H1 (cell line): ENCODE measurements around the gene ALKBH3. TPM values are rescaled to one million over a fixed set of nuclear protein-coding genes. Genes with fewer than 3 reads are reported as not detected.

Experiments
- CTCF ChIA-PET: fragments of 300-600 bp; sonication (Branson Sonifier 250); formaldehyde crosslinking; loops from one replicate; lab custom pipeline; 2021; ENCODE audit not compliant: partially characterized antibody; lab: Charles Lee
- POLR2A ChIA-PET: fragments of 300-600 bp; sonication (Branson Sonifier 250); formaldehyde crosslinking; loops from one replicate; lab custom pipeline; 2021; ENCODE audit warnings: inconsistent platforms; ENCODE audit not compliant: partially characterized antibody; lab: Charles Lee
- DNase-seq, 2 experiments: peaks; one replicate each; pipeline versions ENCODE4 v3.0.0 to v3.0.0-alpha.2; 2010 to 2022; ENCODE audit warnings: low spot score in 2 of 2, low read depth in 1 of 2, mixed read lengths in 1 of 2
- FAIRE-seq: peaks from 2 replicates; lab custom pipeline; 2011; peaks lifted over from hg19 to GRCh38; lab: Jason Lieb, UNC
- H2AFZ ChIP-seq: 2 replicates; pipeline ENCODE4 v1.8.1; 2012; ENCODE audit warnings: low read length, inconsistent platforms
- H2AK5ac ChIP-seq: 2 replicates; pipeline ENCODE4 v1.6.1; 2013; ENCODE audit warnings: low read depth, low read length
- H2BK120ac ChIP-seq: replicated peaks from 2 replicates; pipeline ENCODE3; 2013; ENCODE audit warnings: low read depth, low read length, inconsistent platforms
- H2BK12ac ChIP-seq: 2 replicates; pipeline ENCODE4 v1.6.1; 2013; ENCODE audit warnings: low read depth, low read length
- H2BK15ac ChIP-seq: 2 replicates; pipeline ENCODE4 v1.6.1; 2013; ENCODE audit warnings: low read length
- H2BK20ac ChIP-seq: 2 replicates; pipeline ENCODE4 v1.6.1; 2013; ENCODE audit warnings: low read length
- H2BK5ac ChIP-seq: 2 replicates; pipeline ENCODE4 v1.6.1; 2013; ENCODE audit warnings: low read depth, low read length
- H3K14ac ChIP-seq: 2 replicates; pipeline ENCODE4 v1.6.1; 2013; ENCODE audit warnings: inconsistent platforms; ENCODE audit not compliant: insufficient read length
- H3K18ac ChIP-seq: 2 replicates; pipeline ENCODE4 v1.6.1; 2013; ENCODE audit warnings: low read length; ENCODE audit errors: extremely low read depth
- H3K23ac ChIP-seq: 2 replicates; pipeline ENCODE4 v1.6.1; 2013; ENCODE audit warnings: inconsistent platforms; ENCODE audit not compliant: insufficient read length
- H3K23me2 ChIP-seq: 2 replicates; pipeline ENCODE4 v1.6.1; 2013; ENCODE audit warnings: low read depth, low read length
- H3K27ac ChIP-seq: 2 replicates; pipeline ENCODE4 v1.6.1; 2011; ENCODE audit warnings: low read depth, low read length, inconsistent platforms
- H3K27me3 ChIP-seq, 4 experiments: replicated peaks in 1 of 4; 1 replicate in 1 of 4; 2 replicates in 3 of 4; pipeline versions ENCODE4 v1.6.1 to v1.8.1; 2011 to 2013; ENCODE audit warnings: low read length in 3 of 4, mild to moderate bottlenecking in 3 of 4, inconsistent platforms in 2 of 4, mixed read lengths in 2 of 4, moderate library complexity in 1 of 4; ENCODE audit not compliant: control insufficient read depth in 3 of 4, insufficient read depth in 3 of 4; ENCODE audit errors: extremely low read depth in 1 of 4
- H3K36me3 ChIP-seq, 4 experiments: 2 replicates each; pipeline versions ENCODE4 v1.6.1 to v1.8.1; 2011 to 2013; ENCODE audit warnings: mild to moderate bottlenecking in 4 of 4, low read length in 3 of 4, moderate library complexity in 2 of 4, control low read depth in 1 of 4, inconsistent platforms in 1 of 4; ENCODE audit not compliant: insufficient read depth in 4 of 4, control insufficient read depth in 2 of 4
- H3K4ac ChIP-seq: replicated peaks from 2 replicates; pipeline ENCODE3; 2013; ENCODE audit warnings: low read length, low read depth, mixed read lengths, inconsistent platforms; ENCODE audit not compliant: insufficient read length
- H3K4me1 ChIP-seq, 4 experiments: replicated peaks in 1 of 4; 1 replicate in 1 of 4; 2 replicates in 3 of 4; pipeline versions ENCODE4 v1.6.1 to v1.8.1; 2011 to 2013; ENCODE audit warnings: low read length in 3 of 4, inconsistent platforms in 2 of 4, mixed read lengths in 1 of 4; ENCODE audit not compliant: insufficient read depth in 4 of 4, control insufficient read depth in 3 of 4
- H3K4me2 ChIP-seq, 2 experiments: 2 replicates each; pipeline versions ENCODE4 v1.6.1 to v1.8.1; 2011 to 2013; ENCODE audit warnings: low read depth in 2 of 2, low read length in 2 of 2, control low read depth in 1 of 2, inconsistent platforms in 1 of 2, mild to moderate bottlenecking in 1 of 2; ENCODE audit not compliant: insufficient read depth in 1 of 2
- H3K4me3 ChIP-seq, 4 experiments: fragments of 200-600, 300-600 bp in 1 of 4; sonication (generic), shearing (Covaris generic), sonication (Bioruptor Twin) in 1 of 4; 2 replicates each; pipeline versions ENCODE4 v1.5.1 to v1.8.1; 2011 to 2016; ENCODE audit warnings: low read length in 4 of 4, low read depth in 3 of 4, control low read depth in 2 of 4, inconsistent platforms in 2 of 4, mild to moderate bottlenecking in 2 of 4, mixed read lengths in 1 of 4, moderate library complexity in 1 of 4; ENCODE audit not compliant: insufficient read depth in 2 of 4; ENCODE audit errors: extremely low read depth in 1 of 4
- H3K56ac ChIP-seq: replicated peaks from 2 replicates; pipeline ENCODE3; 2013; ENCODE audit warnings: low read depth, mild to moderate bottlenecking, mixed read lengths, low read length, inconsistent platforms; ENCODE audit not compliant: insufficient read length
- H3K79me1 ChIP-seq: 2 replicates; pipeline ENCODE4 v1.6.1; 2013; ENCODE audit warnings: low read depth, low read length, control low read depth
- H3K79me2 ChIP-seq, 2 experiments: 2 replicates each; pipeline versions ENCODE4 v1.6.1 to v1.8.1; 2012 to 2013; ENCODE audit warnings: low read length in 2 of 2, mild to moderate bottlenecking in 2 of 2, inconsistent platforms in 1 of 2; ENCODE audit not compliant: insufficient read depth in 2 of 2, control insufficient read depth in 1 of 2
- H3K9ac ChIP-seq, 4 experiments: replicated peaks in 1 of 4; 1 replicate in 1 of 4; 2 replicates in 3 of 4; pipeline versions ENCODE4 v1.6.1 to v1.8.1; 2011 to 2013; ENCODE audit warnings: low read depth in 3 of 4, low read length in 3 of 4, control low read depth in 2 of 4, mild to moderate bottlenecking in 2 of 4, moderate library complexity in 2 of 4, inconsistent platforms in 1 of 4; ENCODE audit errors: extremely low read depth in 1 of 4
- H3K9me3 ChIP-seq, 2 experiments: 2 replicates each; pipeline versions ENCODE4 v1.6.1 to v1.8.1; 2012 to 2013; ENCODE audit warnings: mild to moderate bottlenecking in 2 of 2, moderate library complexity in 2 of 2, control low read depth in 1 of 2, inconsistent platforms in 1 of 2, low read depth in 1 of 2, low read length in 1 of 2, mixed read lengths in 1 of 2; ENCODE audit not compliant: insufficient read depth in 2 of 2
- H4K20me1 ChIP-seq, 2 experiments: replicated peaks in 1 of 2; 2 replicates each; pipeline versions ENCODE3 to v1.8.1; 2011 to 2013; ENCODE audit warnings: inconsistent platforms in 2 of 2, low read length in 2 of 2, mild to moderate bottlenecking in 1 of 2; ENCODE audit not compliant: insufficient read depth in 2 of 2, control insufficient read depth in 1 of 2
- H4K5ac ChIP-seq: 2 replicates; pipeline ENCODE4 v1.6.1; 2013; ENCODE audit warnings: low read length, low read depth, mixed read lengths, inconsistent platforms; ENCODE audit not compliant: insufficient read length
- H4K8ac ChIP-seq: 2 replicates; pipeline ENCODE4 v1.8.0; 2013; ENCODE audit warnings: mild to moderate bottlenecking, moderate library complexity, low read length, inconsistent platforms; ENCODE audit not compliant: insufficient read depth; ENCODE audit errors: extremely low read depth
- H4K91ac ChIP-seq: replicated peaks from 2 replicates; pipeline ENCODE3; 2013; ENCODE audit warnings: low read length, mixed read lengths, inconsistent platforms; ENCODE audit not compliant: insufficient read length
- ATF2 ChIP-seq: IDR thresholded peaks from 2 replicates; pipeline ENCODE4 v1.6.1; 2012; ENCODE audit warnings: low read length, inconsistent platforms
- CHD1 ChIP-seq: IDR thresholded peaks from 2 replicates; pipeline ENCODE4 v1.6.1; 2012; ENCODE audit warnings: low read depth, low read length, improper control_type of control experiment
- CREB1 ChIP-seq: IDR thresholded peaks from 2 replicates; pipeline ENCODE4 v1.6.1; 2012; ENCODE audit warnings: inconsistent platforms
- FOSL1 ChIP-seq: IDR thresholded peaks from 2 replicates; pipeline ENCODE4 v1.6.1; 2011; ENCODE audit warnings: mild to moderate bottlenecking, low read depth, low read length, moderate library complexity; ENCODE audit not compliant: insufficient read depth
- PHF8 ChIP-seq: fragments of 200-600 bp; sonication (generic); conservative IDR thresholded peaks from 2 replicates; pipeline ENCODE4 v1.7.1; 2012; ENCODE audit warnings: low read depth, mild to moderate bottlenecking, inconsistent platforms, low read length, moderate library complexity
- POU5F1 ChIP-seq: IDR thresholded peaks from 2 replicates; pipeline ENCODE4 v1.6.1; 2011; ENCODE audit warnings: low read depth, mild to moderate bottlenecking, low read length, moderate library complexity
- RBBP5 ChIP-seq: IDR thresholded peaks from 2 replicates; pipeline ENCODE4 v1.7.1; 2012; ENCODE audit warnings: low read depth, mild to moderate bottlenecking, inconsistent platforms, low read length, moderate library complexity, borderline replicate concordance
- SAP30 ChIP-seq: fragments of 300-600 bp; sonication (generic); IDR thresholded peaks from 2 replicates; pipeline ENCODE4 v1.7.1; 2012; ENCODE audit warnings: low read length, moderate library complexity, mild to moderate bottlenecking, inconsistent platforms; ENCODE audit not compliant: insufficient read depth, insufficient replicate concordance
- SIRT6 ChIP-seq: IDR thresholded peaks from one replicate; pipeline ENCODE4 v1.7.1; 2012; ENCODE audit warnings: low read length, inconsistent platforms
- SUZ12 ChIP-seq: fragments of 200-600 bp; sonication (generic); IDR thresholded peaks from 2 replicates; pipeline ENCODE4 v1.6.1; 2012; ENCODE audit warnings: mild to moderate bottlenecking, inconsistent platforms, low read length, moderate library complexity, mixed read lengths
- TBP ChIP-seq: IDR thresholded peaks from 2 replicates; pipeline ENCODE4 v1.6.1; 2011; ENCODE audit warnings: low read depth, low read length, improper control_type of control experiment
- WGBS, 2 experiments: shearing (Covaris generic) in 1 of 2; methylation state at CpG; one replicate each; pipeline versions ENCODE4 v1.1.6 to v1.1.7; 2013 to 2015; ENCODE audit warnings: low lambda C conversion rate in 2 of 2, mixed read lengths in 2 of 2, inconsistent platforms in 1 of 2, low coverage in 1 of 2, missing lambda C conversion rate in 1 of 2; ENCODE audit not compliant: insufficient replicate concordance in 2 of 2, insufficient coverage in 1 of 2, insufficient read length in 1 of 2; ENCODE audit errors: extremely low coverage in 1 of 2, missing lambda C conversion rate in 1 of 2; 5-methylcytosine and 5-hydroxymethylcytosine counted together
- polyA plus RNA-seq, 7 experiments: library from polyadenylated mRNA; depleted of rRNA in 3 of 7; stranded (reverse) in 5 of 7; unstranded in 2 of 7; fragments of >200 nt in 5 of 7; fragments of 200-250 nt in 2 of 7; gene quantifications; 1 replicate in 5 of 7; 2 replicates in 1 of 7; 4 replicates in 1 of 7; pipeline versions ENCODE4 v1.2.1 to v1.2.3, GENCODE V29; 2011 to 2013; ENCODE audit warnings: missing spikeins in 2 of 7, mixed read lengths in 2 of 7
- total RNA-seq: library from RNA; stranded (reverse); fragmentation: NEBNext Ultra II Directional; extraction: Animal tissue kit (Norgen Biotek cat#: 25700); gene quantifications from 2 replicates; pipeline ENCODE4 v1.2.1, GENCODE V29; 2021

Gene ALKBH3
- total and polyA plus RNA-seq, 2 of the 8 experiments (the other 6 are each of a cell fraction or from before 2014, with no cell fraction given), result 10.5 to 11.4 TPM

GRCh38 chr11:43914466-43914865 lies 33.8 kb downstream of the ALKBH3 start:
- Histone ChIP-seq H3K79me2 (no peaks in the 10 kb centered on the region), H3K4me3 (no peak overlapping the region), H3K36me3 (no peaks in the 10 kb centered on the region; a peak in 1 of 8 replicates), H3K9ac (no peak overlapping the region), H3K27ac (no peak overlapping the region), H3K23ac (no peak overlapping the region), H2BK12ac (no peak overlapping the region), H2BK120ac (no peak overlapping the region), H2BK5ac (no peak overlapping the region), H3K23me2 (no peaks in the 10 kb centered on the region), H2AFZ (no peak overlapping the region), H3K4me1 (peaks cover 0 to 8% (median 3%) of the 10 kb centered on the region in 4 experiments; a peak in 3 of 7 replicates), H2BK20ac (no peak overlapping the region), H3K56ac (no peak overlapping the region), H3K18ac (no peak overlapping the region; the same call in 1 of the 2 replicates), H2BK15ac (no peak overlapping the region), H4K8ac (no peak overlapping the region), H3K4me2 (peak overlapping the region; percentile 22 to 45; a peak in 3 of 4 replicates), H4K20me1 (no peaks in the 10 kb centered on the region), H3K9me3 (no peaks in the 10 kb centered on the region), H3K27me3 (no peaks in the 10 kb centered on the region), H3K14ac (no peak overlapping the region), H3K4ac (no peak overlapping the region), H4K91ac (no peak overlapping the region), H3K79me1 (no peaks in the 10 kb centered on the region), H2AK5ac (no peak overlapping the region), H4K5ac (no peak overlapping the region)
- WGBS, 2 experiments, result 83% methylated on average over 1 of the region's 1 CpG; no CpG with 5 or more reads in 1 of the 2 experiments
- no peak for FAIRE-seq
- POLR2A ChIA-PET, result interaction anchor here (1.3 kb wide), 1 partner anchor 8 kb away, joined by 5 read pairs; no protein-coding TSS in a partner anchor
- CTCF ChIA-PET, result interaction anchor here (0.7 to 2.1 kb wide), 7 partner anchors 8 to 128 kb away, joined by 3 to 9 read pairs (median 7); partner anchors contain the start of gene C11orf96
- DNase-seq, result no peak
- TF ChIP-seq SAP30, result no peak
- no peak for TF ChIP-seq ATF2
- no peak for TF ChIP-seq SUZ12
- no peak for TF ChIP-seq SIRT6
- TF ChIP-seq CHD1, result no peak
- TF ChIP-seq CREB1, result no peak
- no peak for TF ChIP-seq RBBP5
- no peak for TF ChIP-seq TBP
- no peak for TF ChIP-seq PHF8
- TF ChIP-seq POU5F1, result no peak
- TF ChIP-seq FOSL1, result no peak
